ENCODE data around the gene KRTAP1-5.

Gene KRTAP1-5

DNA sequence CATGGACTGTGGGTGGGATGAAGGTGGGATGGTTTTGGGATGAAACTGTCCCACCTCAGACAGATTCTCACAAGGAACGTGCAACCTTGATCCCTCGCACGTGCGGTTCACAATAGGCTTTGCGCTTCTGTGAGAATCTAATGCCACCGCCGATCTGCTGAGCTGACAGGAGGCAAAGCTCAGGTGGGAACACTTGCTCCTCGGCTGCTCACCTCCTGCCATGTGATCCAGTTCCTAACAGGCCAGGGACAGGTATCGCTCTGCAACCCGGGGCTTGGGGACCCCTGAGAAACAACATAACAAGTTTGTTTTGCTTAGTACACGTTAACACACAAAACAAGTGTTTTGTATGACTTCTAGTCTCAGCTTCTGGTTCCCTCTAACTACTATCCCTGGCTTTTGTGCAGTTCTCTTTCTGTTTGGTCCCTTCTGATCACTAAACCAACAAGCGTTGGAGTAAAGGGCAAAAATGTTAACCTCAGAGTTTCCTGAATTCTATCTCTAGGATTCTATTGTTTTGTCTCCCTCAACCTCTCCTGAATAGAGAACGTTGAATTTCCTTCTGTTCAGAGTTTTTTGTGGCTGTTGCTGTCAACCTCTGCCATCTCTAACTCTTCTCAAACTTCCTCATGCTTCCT, 10.3 kb downstream of the KRTAP1-5 start:
- TF ChIP-seq SP1 (IDR thresholded peaks at IDR 0.05), result no peak
- no peak for TF ChIP-seq SUZ12 (IDR thresholded peaks at IDR 0.05)
- TF ChIP-seq L3MBTL2 (conservative IDR thresholded peaks at IDR 0.05), result no peak
- no peak for TF ChIP-seq FOXM1 (IDR thresholded peaks at IDR 0.05; ENCODE audit: borderline replicate concordance)
- no peak for TF ChIP-seq ARNT (IDR thresholded peaks at IDR 0.05)
- no peak for TF ChIP-seq FOXK2 (IDR thresholded peaks at IDR 0.05)
- no peak for TF ChIP-seq CTBP1 (IDR thresholded peaks at IDR 0.05; ENCODE audit: borderline replicate concordance)
- TF ChIP-seq LEF1 (IDR thresholded peaks at IDR 0.05; ENCODE audit: borderline replicate concordance), result no peak
- TF ChIP-seq HDGF (IDR thresholded peaks at IDR 0.05; ENCODE audit: borderline replicate concordance), result no peak
- no peak for TF ChIP-seq BHLHE40 (IDR thresholded peaks at IDR 0.05; ENCODE audit: borderline replicate concordance)
- TF ChIP-seq, protein P1, sequence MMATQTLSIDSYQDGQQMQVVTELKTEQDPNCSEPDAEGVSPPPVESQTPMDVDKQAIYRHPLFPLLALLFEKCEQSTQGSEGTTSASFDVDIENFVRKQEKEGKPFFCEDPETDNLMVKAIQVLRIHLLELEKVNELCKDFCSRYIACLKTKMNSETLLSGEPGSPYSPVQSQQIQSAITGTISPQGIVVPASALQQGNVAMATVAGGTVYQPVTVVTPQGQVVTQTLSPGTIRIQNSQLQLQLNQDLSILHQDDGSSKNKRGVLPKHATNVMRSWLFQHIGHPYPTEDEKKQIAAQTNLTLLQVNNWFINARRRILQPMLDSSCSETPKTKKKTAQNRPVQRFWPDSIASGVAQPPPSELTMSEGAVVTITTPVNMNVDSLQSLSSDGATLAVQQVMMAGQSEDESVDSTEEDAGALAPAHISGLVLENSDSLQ (IDR thresholded peaks at IDR 0.05), result no peak
- TF ChIP-seq ELF4 (IDR thresholded peaks at IDR 0.05), result no peak
- TF ChIP-seq ZNF384 (IDR thresholded peaks at IDR 0.05), result no peak
- TF ChIP-seq NFRKB (IDR thresholded peaks at IDR 0.05), result no peak
- TF ChIP-seq FOXA1 (IDR thresholded peaks at IDR 0.05), result no peak
- no peak for TF ChIP-seq TARDBP (IDR thresholded peaks at IDR 0.05)
- DNase-seq (ENCODE audit: extremely low spot score), result no peak
- ChIA-PET CTCF (interaction anchor here (0.6 kb wide), 1 partner anchor 491 kb away, joined by 3 read pairs; no protein-coding TSS in a partner anchor), POLR2A (no interaction called here)

DNA sequence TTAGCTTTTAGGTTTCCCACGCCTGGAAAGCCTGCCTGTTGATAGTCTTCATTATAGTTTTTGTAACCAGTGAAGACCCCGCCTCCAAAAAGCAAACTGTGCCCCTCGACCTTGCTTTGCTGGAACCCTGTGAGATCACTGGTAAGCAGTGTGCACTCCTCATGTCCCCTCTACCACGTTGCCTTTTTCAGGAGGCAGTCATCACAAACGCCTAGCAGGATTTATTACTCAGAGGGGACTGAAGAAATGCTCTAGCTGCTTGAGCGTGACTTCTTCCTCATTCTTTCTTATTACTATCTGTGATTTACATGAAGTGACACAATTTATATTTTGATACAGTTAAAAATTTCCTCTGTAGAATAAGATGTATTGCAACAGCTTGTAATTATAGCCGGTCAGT, 11.6 kb downstream of the KRTAP1-5 start:
- no peak for DNase-seq (ENCODE audit: extremely low spot score)
- TF ChIP-seq TARDBP (IDR thresholded peaks at IDR 0.05) (no peak), FOXK2 (IDR thresholded peaks at IDR 0.05) (no peak), ARNT (IDR thresholded peaks at IDR 0.05) (no peak), HDGF (IDR thresholded peaks at IDR 0.05; ENCODE audit: borderline replicate concordance) (no peak), L3MBTL2 (conservative IDR thresholded peaks at IDR 0.05) (no peak), FOXA1 (IDR thresholded peaks at IDR 0.05) (no peak), SUZ12 (IDR thresholded peaks at IDR 0.05) (no peak), FOXM1 (IDR thresholded peaks at IDR 0.05; ENCODE audit: borderline replicate concordance) (no peak)
- TF ChIP-seq, protein P1 (IDR thresholded peaks at IDR 0.05), result no peak
- POLR2A ChIA-PET, result no interaction called here
- CTCF ChIA-PET, result no interaction called here

DNA sequence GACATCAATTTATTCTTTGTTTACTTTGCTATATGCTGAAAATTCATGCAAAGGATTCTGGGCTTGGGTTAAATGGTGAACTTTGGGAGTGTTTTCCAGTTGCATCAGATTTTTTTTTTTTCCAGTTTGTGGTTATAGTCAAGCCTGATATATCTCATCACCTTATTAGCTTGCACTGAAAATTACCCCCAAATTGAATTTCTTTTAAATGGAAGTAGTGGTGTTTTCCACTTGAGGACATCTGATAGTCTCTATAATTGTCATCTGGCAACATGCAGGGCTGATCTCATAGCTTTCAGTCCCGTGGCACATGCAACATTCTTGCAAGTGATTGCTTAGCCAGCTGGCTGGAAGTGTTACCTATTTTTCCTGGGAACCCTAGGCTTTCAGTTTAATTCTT, 13.4 kb downstream of the KRTAP1-5 start:
- no peak for DNase-seq (ENCODE audit: extremely low spot score)
- ChIA-PET POLR2A (interaction anchor here (0.8 kb wide), 1 partner anchor 10 kb away, joined by 3 read pairs; no protein-coding TSS in a partner anchor), CTCF (interaction anchor here (0.6 to 1.3 kb wide), 2 partner anchors 103 to 649 kb away, joined by 3 read pairs; no protein-coding TSS in a partner anchor)
- TF ChIP-seq BHLHE40 (IDR thresholded peaks at IDR 0.05; ENCODE audit: borderline replicate concordance), result no peak
- TF ChIP-seq ARNT (IDR thresholded peaks at IDR 0.05), result no peak
- no peak for TF ChIP-seq FOXA1 (IDR thresholded peaks at IDR 0.05)
- no peak for TF ChIP-seq SUZ12 (IDR thresholded peaks at IDR 0.05)
- TF ChIP-seq NFRKB (IDR thresholded peaks at IDR 0.05), result no peak
- TF ChIP-seq ZNF384 (IDR thresholded peaks at IDR 0.05), result no peak
- TF ChIP-seq ELF4 (IDR thresholded peaks at IDR 0.05), result no peak
- no peak for TF ChIP-seq SP1 (IDR thresholded peaks at IDR 0.05)
- TF ChIP-seq, protein P1 (IDR thresholded peaks at IDR 0.05), result no peak

DNA sequence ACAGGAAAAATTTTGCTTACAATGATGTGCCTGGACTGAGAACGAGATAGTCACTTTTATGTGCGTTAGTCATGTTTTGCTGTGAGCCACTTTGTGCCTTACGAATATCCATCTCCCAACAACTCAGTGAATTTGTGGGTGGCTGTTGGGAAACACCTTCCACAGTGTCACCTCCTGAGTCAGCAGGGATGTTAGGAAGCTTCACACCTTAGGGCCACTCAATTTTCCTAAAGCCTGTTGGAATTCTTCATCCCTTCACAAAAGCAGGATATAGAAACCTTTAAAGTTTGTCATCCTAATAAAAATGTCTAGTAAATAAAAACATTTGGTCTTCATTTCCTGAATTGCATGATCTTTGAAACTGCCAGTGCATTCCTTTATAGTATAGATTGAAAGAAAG, 13.8 kb downstream of the KRTAP1-5 start:
- TF ChIP-seq FOXA1 (IDR thresholded peaks at IDR 0.05), result no peak
- no peak for TF ChIP-seq L3MBTL2 (conservative IDR thresholded peaks at IDR 0.05)
- TF ChIP-seq TARDBP (IDR thresholded peaks at IDR 0.05), result no peak
- TF ChIP-seq, protein P1 (IDR thresholded peaks at IDR 0.05), result no peak
- no peak for TF ChIP-seq ARNT (IDR thresholded peaks at IDR 0.05)
- TF ChIP-seq BHLHE40 (IDR thresholded peaks at IDR 0.05; ENCODE audit: borderline replicate concordance), result no peak
- TF ChIP-seq HDGF (IDR thresholded peaks at IDR 0.05; ENCODE audit: borderline replicate concordance), result no peak
- no peak for TF ChIP-seq FOXM1 (IDR thresholded peaks at IDR 0.05; ENCODE audit: borderline replicate concordance)
- no peak for TF ChIP-seq LEF1 (IDR thresholded peaks at IDR 0.05; ENCODE audit: borderline replicate concordance)
- no peak for TF ChIP-seq ELF4 (IDR thresholded peaks at IDR 0.05)
- CTCF ChIA-PET, result no interaction called here
- no peak for DNase-seq (ENCODE audit: extremely low spot score)
- POLR2A ChIA-PET, result no interaction called here

DNA sequence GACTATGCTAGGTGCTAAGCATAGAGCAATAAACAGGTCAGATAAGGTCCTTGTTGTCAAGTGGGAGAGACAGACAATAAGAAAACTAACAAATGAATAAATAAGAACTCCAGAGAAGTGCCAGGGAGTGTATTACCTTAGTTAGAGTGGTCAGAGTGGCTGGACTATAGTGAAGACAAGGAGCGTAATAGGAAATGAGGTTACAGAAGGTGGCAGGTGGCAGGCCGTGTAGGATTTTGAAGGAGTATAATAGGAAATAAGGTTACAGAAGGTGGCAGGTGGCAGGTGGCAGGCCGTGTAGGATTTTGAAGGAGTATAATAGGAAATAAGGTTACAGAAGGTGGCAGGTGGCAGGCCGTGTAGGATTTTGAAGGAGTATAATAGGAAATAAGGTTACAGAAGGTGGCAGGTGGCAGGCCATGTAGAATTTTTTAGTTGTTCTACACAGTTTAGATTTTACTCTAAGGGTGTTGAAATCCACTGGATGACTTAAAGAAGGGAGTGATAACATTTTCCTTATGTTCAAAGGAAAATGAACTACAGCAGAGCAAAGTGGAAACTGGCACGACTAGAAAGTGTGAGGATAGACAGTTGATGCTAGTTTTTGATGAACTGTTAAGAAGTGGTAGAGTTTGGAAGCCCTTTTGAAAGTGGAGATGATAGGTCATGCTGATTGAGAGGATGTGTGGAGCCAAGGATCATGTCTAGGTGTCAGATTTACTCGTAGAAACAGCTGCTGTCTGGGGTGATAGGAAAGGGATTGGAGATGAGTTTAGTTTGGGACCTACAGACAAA, 14.5 kb downstream of the KRTAP1-5 start:
- ChIA-PET POLR2A (no interaction called here), CTCF (no interaction called here)
- TF ChIP-seq SP1 (IDR thresholded peaks at IDR 0.05) (no peak), L3MBTL2 (conservative IDR thresholded peaks at IDR 0.05) (no peak), SUZ12 (IDR thresholded peaks at IDR 0.05) (no peak), ARNT (IDR thresholded peaks at IDR 0.05) (no peak), TARDBP (IDR thresholded peaks at IDR 0.05) (no peak), FOXM1 (IDR thresholded peaks at IDR 0.05; ENCODE audit: borderline replicate concordance) (no peak), ELF4 (IDR thresholded peaks at IDR 0.05) (no peak), CTBP1 (IDR thresholded peaks at IDR 0.05; ENCODE audit: borderline replicate concordance) (no peak), NFRKB (IDR thresholded peaks at IDR 0.05) (no peak), FOXK2 (IDR thresholded peaks at IDR 0.05) (no peak), LEF1 (IDR thresholded peaks at IDR 0.05; ENCODE audit: borderline replicate concordance) (no peak)
- TF ChIP-seq, protein P1 (IDR thresholded peaks at IDR 0.05), result no peak
- DNase-seq (ENCODE audit: extremely low spot score), result no peak

Data from HEK293T (cell line).